NB4 (cell line): ENCODE measurements around the gene MYO18A.

Source experiments
- MYC ChIP-seq: IDR thresholded peaks from 2 replicates; pipeline ENCODE4 v1.6.1; 2011; ENCODE audit warnings: low read depth, low read length
- POLR2A ChIP-seq: IDR thresholded peaks from 2 replicates; pipeline ENCODE4 v1.6.1; 2011; ENCODE audit warnings: mild to moderate bottlenecking; ENCODE audit not compliant: insufficient read length; ENCODE audit errors: extremely low read depth
- TF ChIP-seq, protein P1 (sequence below): IDR thresholded peaks from one replicate; pipeline ENCODE4 v1.5.1; 2012; ENCODE audit warnings: low read depth, low read length
- TF ChIP-seq, protein P2 (sequence below): IDR thresholded peaks from 2 replicates; pipeline ENCODE4 v1.6.1; 2011; ENCODE audit warnings: low read depth, low read length

DNA sequence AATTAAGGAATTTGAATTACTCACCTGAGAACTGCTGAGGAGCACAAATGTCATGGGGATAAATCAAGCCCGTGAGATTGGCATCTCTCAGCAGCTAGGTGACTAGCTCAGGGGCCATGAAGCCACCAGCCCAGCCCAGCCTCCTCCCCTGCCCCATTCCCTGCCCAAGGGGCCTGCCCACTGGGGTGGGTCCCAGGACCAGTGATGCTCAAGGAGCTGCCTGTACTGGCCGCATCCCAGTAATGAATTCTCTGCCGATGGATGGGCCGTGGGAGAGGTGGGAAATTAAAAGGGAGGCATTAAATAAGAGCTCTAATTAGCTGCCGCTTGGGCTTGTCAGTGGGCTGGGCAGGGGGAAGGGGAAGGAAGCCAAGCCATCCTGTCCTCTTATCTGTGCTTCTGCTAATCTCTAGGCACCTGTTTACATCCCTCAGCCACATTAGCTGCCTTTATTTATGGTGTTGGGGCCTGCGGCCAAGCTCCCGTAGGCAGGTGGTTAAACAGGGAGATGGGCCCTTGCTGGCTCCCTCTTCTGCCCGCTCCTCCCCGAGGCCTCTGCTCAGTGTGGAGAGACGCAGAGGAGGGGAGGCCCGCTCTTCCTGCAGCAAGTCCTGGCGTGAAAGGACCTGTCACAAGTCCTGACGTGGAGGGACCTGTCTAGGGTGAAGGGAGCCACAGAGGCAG is 88.5 kb downstream of the MYO18A start:
- TF ChIP-seq, protein P1, sequence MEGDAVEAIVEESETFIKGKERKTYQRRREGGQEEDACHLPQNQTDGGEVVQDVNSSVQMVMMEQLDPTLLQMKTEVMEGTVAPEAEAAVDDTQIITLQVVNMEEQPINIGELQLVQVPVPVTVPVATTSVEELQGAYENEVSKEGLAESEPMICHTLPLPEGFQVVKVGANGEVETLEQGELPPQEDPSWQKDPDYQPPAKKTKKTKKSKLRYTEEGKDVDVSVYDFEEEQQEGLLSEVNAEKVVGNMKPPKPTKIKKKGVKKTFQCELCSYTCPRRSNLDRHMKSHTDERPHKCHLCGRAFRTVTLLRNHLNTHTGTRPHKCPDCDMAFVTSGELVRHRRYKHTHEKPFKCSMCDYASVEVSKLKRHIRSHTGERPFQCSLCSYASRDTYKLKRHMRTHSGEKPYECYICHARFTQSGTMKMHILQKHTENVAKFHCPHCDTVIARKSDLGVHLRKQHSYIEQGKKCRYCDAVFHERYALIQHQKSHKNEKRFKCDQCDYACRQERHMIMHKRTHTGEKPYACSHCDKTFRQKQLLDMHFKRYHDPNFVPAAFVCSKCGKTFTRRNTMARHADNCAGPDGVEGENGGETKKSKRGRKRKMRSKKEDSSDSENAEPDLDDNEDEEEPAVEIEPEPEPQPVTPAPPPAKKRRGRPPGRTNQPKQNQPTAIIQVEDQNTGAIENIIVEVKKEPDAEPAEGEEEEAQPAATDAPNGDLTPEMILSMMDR: no peak
- TF ChIP-seq POLR2A (no peak), MYC (no peak)
- TF ChIP-seq, protein P2, sequence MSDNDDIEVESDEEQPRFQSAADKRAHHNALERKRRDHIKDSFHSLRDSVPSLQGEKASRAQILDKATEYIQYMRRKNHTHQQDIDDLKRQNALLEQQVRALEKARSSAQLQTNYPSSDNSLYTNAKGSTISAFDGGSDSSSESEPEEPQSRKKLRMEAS: no peak
